ENCODE data around the gene ZDHHC22. TPM values are rescaled to one million over a fixed set of nuclear protein-coding genes. Genes with fewer than 3 reads are reported as not detected.

Gene ZDHHC22
- total RNA-seq (2014; rRNA removed; shearing (Covaris generic)), result 0.02 TPM in 1 of 2 replicates, not detected in the other

DNA sequence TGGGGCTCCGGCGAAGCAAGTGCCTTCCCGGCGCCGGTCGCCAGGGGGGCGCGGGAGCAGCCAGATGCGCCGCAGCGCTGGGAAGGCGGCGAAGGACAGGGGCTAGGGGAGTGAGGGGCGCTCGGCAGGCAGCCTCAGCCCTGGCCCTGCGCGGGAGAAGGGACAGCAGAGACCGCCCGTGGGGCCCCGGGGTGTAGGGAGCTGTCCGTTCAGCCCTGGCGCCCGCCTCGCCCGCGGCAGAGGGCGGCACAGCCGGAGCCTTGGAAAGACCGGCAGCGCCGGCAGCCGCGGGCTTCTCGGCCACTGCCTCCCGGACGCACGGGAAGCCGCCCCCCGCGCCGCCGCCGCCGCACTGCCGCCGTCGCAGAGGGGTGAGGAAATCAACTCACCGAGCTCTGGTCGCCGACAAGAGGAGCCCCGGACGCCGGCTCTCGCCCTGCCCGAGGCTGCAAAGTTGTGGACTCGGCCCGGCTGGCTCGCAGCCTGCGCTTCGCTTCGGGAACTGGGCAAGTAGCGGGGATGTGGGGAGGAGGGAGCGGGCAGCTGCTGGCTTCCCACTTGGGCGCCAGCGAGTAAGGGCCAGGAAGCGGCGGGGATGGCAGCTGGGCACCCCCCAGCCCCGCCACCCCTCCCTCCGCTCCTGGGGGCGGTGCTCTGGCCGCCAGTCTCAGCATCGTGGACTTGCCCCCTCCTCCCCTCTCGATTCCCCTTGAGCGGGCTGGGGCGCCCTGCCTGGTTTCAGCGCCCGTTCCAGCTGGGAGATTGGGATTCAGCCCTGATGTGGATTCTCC, at the start of gene ZDHHC22:
Gene ZDHHC22 (minus strand): TSS at position 578 of the 791 bp plus-strand sequence. CDS start 2,053 bp downstream, outside the sequence.
- peak; percentile 22 for DNase-seq (ENCODE audit: low read depth)

DNA sequence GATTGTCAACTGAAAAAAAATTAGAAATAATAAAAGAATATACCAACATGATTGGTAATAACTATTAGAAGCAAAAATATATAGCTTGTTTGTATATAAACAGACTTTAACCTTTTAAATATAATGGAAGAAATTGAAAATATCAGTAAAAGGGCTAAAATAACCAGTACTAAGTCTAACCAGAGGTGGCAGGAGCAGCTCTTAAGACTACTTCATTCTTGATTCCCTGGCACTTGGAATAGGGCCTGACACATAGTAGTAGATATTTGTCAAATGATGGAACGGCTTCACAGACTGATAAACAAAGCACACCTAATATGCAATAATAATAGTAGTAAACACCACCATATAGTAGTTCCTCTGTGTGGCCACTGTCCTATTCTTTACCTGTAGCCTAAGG, 49.4 kb upstream of the ZDHHC22 start:
- no peak for DNase-seq (ENCODE audit: low read depth)

GRCh38 chr14:77189479-77189878, 47.9 kb upstream of the ZDHHC22 start:
- DNase-seq (ENCODE audit: low read depth), result no peak

DNA sequence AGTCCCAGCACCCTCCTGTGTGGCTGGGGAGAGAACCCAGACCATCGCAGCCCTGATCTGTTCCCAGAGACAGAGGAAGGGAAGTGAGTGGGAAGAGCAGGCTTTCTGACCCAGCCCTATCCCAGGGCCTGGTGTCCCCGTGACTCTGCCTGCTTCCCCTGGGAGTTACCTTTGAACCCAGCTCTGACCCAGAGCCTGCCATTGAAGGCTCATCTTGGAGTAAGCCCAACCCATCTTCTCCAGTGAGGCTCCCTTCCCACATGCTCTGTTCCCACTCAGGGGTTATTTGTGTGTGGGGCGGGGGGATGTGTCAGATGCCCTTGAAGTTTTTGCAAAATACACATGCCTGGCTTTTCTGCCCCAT, 46.0 kb upstream of the ZDHHC22 start:
- DNase-seq (ENCODE audit: low read depth), result no peak

DNA sequence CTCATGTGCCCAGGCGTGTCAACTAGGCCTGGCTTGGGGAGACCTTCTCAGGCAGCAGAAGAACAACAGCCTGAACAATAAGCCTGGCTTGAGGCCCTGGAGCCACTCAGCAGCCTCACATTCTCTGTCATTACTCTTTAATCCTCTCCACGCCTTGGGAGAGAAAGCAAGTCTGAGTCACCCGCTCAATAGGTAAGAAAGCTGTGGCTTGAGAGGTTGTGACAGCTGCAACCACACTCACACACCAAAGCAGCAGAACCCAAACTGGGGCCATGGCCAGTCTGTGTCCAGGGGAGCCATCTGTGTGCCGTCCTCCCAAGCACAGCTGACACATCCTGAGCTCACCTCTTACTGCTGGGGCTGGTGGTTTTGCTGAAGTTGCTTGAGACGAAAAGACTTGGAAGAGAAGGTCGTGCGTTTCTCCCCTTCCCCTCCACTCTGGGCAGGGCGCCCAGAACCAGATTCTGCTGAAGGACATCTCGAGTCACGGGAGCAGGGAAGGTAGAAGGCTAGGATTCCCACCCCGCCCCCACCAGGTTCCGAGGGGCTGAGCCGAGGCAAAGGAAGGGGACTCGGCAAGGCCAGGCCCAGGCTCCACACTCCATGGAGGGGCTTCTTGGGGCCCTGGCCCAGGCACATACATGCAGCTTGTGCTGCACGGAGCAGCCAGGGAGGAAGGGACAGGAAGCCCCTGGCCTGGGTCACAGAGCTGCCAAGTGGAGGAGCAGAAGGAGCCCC, 45.5 kb upstream of the ZDHHC22 start:
- peak; percentile 94 for DNase-seq (ENCODE audit: low read depth)

- DNase-seq (ENCODE audit: low read depth), result peak; percentile 43
These were observed 43.5 kb upstream of the ZDHHC22 start for GRCh38 chr14:77185093-77185465.

DNA sequence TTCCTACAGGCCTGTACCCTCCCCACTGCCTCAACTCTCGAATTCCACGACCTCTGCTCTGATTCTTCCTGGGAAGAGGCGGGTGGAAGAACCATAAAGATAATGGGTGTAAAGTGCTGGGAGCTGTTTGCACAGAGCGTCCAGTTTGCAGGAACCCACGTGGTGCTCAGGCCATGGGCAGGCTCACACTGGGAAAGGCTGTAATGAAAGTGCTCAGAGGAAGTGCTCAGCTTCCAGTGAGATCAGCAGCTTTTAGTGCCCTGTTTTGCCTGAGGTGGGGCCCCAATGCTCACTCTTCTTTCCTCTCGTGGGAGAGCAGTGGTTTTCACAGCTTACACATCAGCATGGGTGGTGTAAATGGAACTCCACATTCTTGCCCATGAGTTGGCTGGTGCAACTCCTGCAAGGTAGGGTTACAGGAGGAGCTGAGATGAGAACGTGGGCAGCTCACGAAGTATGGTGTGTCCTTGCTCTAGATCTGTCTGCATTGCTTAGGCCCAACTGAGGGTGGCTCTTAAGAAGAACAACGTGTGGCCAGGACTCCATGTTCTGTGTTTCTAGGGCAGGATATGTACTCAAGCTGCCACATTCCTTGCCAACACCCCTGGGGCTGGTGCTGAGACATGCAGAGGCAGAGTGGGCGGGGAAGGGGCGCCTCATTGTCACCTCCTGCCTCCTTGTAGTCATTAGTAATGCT, 43.0 kb upstream of the ZDHHC22 start:
- DNase-seq (ENCODE audit: low read depth), result no peak

DNA sequence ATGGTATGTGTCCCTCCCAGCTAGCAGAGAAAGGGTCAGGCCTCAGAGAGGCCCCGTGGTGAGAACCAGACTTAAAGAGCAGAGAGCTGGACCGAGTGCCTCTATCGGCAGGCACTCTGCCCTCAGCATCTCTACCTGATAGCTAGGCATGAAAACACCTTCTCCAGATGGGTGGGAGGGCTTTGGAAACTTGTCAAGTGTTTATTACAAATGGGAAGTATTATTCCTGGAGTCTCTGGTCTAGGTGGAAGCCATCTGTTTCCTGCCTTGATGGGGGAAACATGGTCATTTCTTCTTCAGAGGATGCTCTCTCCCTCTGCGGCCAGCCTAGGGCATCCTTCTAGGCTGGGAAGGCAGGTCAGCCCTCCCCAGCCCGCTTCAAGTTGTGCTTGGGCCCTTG, 42.3 kb upstream of the ZDHHC22 start:
- DNase-seq (ENCODE audit: low read depth), result no peak

- DNase-seq (ENCODE audit: low read depth), result peak; percentile 57
These were observed 40.2 kb upstream of the ZDHHC22 start, which contains the start of gene TMEM63C for GRCh38 chr14:77181603-77182437. TSS of gene TMEM63C (plus strand) at chr14:77181798. CDS start at chr14:77218814, 37,016 bp downstream.

- DNase-seq (ENCODE audit: low read depth), result peak; percentile 41
These were observed 39.4 kb upstream of the ZDHHC22 start for GRCh38 chr14:77180726-77181602.

- DNase-seq (ENCODE audit: low read depth), result no peak
These were observed 37.1 kb upstream of the ZDHHC22 start for GRCh38 chr14:77178656-77179055.

GRCh38 chr14:77177702-77178101, 36.1 kb upstream of the ZDHHC22 start:
- DNase-seq (ENCODE audit: low read depth), result peak; percentile 14

DNA sequence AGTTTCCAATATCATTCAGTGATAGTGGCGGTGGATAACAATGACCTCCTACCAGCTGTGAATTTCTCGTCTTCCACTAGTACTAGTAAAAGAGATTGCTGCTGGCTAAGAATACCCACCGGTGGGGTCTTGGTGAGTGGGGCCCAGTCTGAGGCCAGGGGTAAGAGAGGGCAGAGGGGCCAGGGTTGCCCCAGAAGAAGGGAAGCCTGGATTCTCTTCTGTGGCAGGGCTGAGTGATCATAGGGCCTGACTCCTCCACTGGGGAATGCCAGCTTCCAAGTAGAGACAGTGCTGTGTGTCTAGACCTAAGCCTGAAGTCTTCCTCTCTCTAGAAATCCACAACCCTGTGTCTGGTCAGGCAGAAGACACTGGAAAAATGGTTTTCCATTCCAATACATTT, 34.3 kb upstream of the ZDHHC22 start:
- DNase-seq (ENCODE audit: low read depth), result no peak

- peak; percentile 67 for DNase-seq (ENCODE audit: low read depth)
These were observed 32.5 kb upstream of the ZDHHC22 start for GRCh38 chr14:77173911-77174617.

- no peak for DNase-seq (ENCODE audit: low read depth)
These were observed 31.3 kb upstream of the ZDHHC22 start for GRCh38 chr14:77172916-77173315.

- no peak for DNase-seq (ENCODE audit: low read depth)
These were observed 28.5 kb upstream of the ZDHHC22 start for GRCh38 chr14:77170045-77170444.

- no peak for DNase-seq (ENCODE audit: low read depth)
These were observed 19.4 kb upstream of the ZDHHC22 start for GRCh38 chr14:77161011-77161410.

DNA sequence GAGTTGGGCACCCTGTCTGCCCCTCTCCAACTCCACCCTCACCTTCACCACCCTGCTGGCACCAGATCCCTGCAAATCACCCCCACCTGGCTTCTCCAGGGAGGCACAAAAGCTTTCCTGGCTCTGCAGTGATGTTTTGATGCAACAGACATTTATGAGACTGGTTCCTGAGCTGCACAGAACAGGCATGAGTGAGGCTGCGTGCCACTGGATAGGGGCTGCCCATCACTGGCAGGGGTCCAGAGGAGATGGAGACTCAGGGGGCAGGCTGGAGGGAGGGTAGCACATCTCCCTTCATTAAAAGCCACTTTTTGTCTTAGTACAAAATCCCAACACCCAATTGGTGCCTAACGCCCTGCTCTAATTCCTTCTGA, 17.3 kb upstream of the ZDHHC22 start:
- no peak for DNase-seq (ENCODE audit: low read depth)

GRCh38 chr14:77158175-77158881, 16.7 kb upstream of the ZDHHC22 start:
- DNase-seq (ENCODE audit: low read depth), result peak; percentile 73

All from M059J (cell line).